NCI-H82 treated with DMSO at 0.1 percent for 48 hours (cell line): Measurements from ENCODE around the gene TADA3.
A peak's percentile ranks its signal among the peaks of the same experiment; 100 is the strongest.

Experiments
- DNase-seq: peaks from one replicate; lab custom pipeline; 2025; ENCODE audit not compliant: unreplicated experiment; lab: John Stamatoyannopoulos, UW

The TADA3 gene

GRCh38 chr3:9792405-9793160 is at the start of gene TADA3, which contains the start of gene ARPC4:
TADA3 (minus strand) TSS chr3:9792473; CDS start chr3:9791466, 1,007 bp downstream.
ARPC4 (plus strand) TSS chr3:9793082; CDS start chr3:9793122, 40 bp downstream.
- peak; percentile 82 for DNase-seq

- no peak for DNase-seq
Measured at GRCh38 chr3:9841015-9841414, 48.7 kb upstream of the TADA3 start.

GRCh38 chr3:9838856-9839255 is 46.6 kb upstream of the TADA3 start:
- DNase-seq = no peak

- no peak for DNase-seq
Measured at GRCh38 chr3:9837701-9838582, 45.7 kb upstream of the TADA3 start.

- no peak for DNase-seq
Measured at GRCh38 chr3:9834520-9835380, 42.5 kb upstream of the TADA3 start.

GRCh38 chr3:9833078-9833477 is 40.8 kb upstream of the TADA3 start:
- DNase-seq = no peak

GRCh38 chr3:9831253-9831652 is 39.0 kb upstream of the TADA3 start:
- DNase-seq = no peak

- DNase-seq = no peak
Measured at GRCh38 chr3:9828801-9829755, 36.8 kb upstream of the TADA3 start.

GRCh38 chr3:9826815-9827573 is 34.7 kb upstream of the TADA3 start:
- peak; percentile 21 for DNase-seq

- no peak for DNase-seq
Measured at GRCh38 chr3:9825451-9826040, 33.3 kb upstream of the TADA3 start.

- DNase-seq = peak; percentile 16
Measured at GRCh38 chr3:9820946-9821345, 28.7 kb upstream of the TADA3 start.

- DNase-seq = no peak
Measured at GRCh38 chr3:9820543-9820942, 28.3 kb upstream of the TADA3 start.

GRCh38 chr3:9818666-9819335 is 26.5 kb upstream of the TADA3 start:
- DNase-seq = no peak

- no peak for DNase-seq
Measured at GRCh38 chr3:9817436-9817835, 25.2 kb upstream of the TADA3 start.

GRCh38 chr3:9815986-9816385 is 23.7 kb upstream of the TADA3 start:
- DNase-seq = no peak

- DNase-seq = no peak
Measured at GRCh38 chr3:9812870-9813483, 20.7 kb upstream of the TADA3 start.

- no peak for DNase-seq
Measured at GRCh38 chr3:9810846-9811245, 18.6 kb upstream of the TADA3 start.

- DNase-seq = no peak
Measured at GRCh38 chr3:9810433-9810770, 18.1 kb upstream of the TADA3 start.
